Measurements from ENCODE around the gene PIK3CA. TPM values are rescaled to one million over a fixed set of nuclear protein-coding genes. Genes with fewer than 3 reads are reported as not detected.

Gene PIK3CA
- total RNA-seq, 4 donors from 2014 or later = 33.7 to 47.5 (median 36.0) TPM

GRCh38 chr3:179281825-179282224, 133.7 kb downstream of the PIK3CA start:
- intact Hi-C loops (cut with DNase I) = no loop called here
- 95% methylated on average over 3 of the region's 3 CpGs for WGBS
- Histone ChIP-seq H3K9me3 (no peaks in the 10 kb centered on the region), H3K4me3 (no peak overlapping the region), H3K27ac (replicated peaks in 1 of 4) (no peak overlapping the region), H3K27me3 (no peaks in the 10 kb centered on the region), H3K4me1 (no peaks in the 10 kb centered on the region), H3K36me3 (no peaks in the 10 kb centered on the region)
- peak; percentile 57 for DNase-seq (ENCODE audit: extremely low spot score)
- TF ChIP-seq POLR2A (IDR thresholded peaks at IDR 0.05; ENCODE audit: low read depth) (no peak), POLR2AphosphoS5 (IDR thresholded peaks at IDR 0.05) (no peak)

- no peak overlapping the region for H3K4me3 ChIP-seq
- H3K36me3 ChIP-seq = no peaks in the 10 kb centered on the region
- H3K27ac ChIP-seq (replicated peaks in 1 of 4) = no peak overlapping the region
- H3K4me1 ChIP-seq = no peaks in the 10 kb centered on the region
- 88% methylated on average over 6 of the region's 6 CpGs for WGBS
- no peaks in the 10 kb centered on the region for H3K9me3 ChIP-seq
- no peak for DNase-seq (ENCODE audit: extremely low spot score)
- H3K27me3 ChIP-seq = no peaks in the 10 kb centered on the region
- no peak for TF ChIP-seq POLR2AphosphoS5 (IDR thresholded peaks at IDR 0.05)
- no peak for TF ChIP-seq POLR2A (IDR thresholded peaks at IDR 0.05; ENCODE audit: low read depth)
- TF ChIP-seq, protein P1, sequence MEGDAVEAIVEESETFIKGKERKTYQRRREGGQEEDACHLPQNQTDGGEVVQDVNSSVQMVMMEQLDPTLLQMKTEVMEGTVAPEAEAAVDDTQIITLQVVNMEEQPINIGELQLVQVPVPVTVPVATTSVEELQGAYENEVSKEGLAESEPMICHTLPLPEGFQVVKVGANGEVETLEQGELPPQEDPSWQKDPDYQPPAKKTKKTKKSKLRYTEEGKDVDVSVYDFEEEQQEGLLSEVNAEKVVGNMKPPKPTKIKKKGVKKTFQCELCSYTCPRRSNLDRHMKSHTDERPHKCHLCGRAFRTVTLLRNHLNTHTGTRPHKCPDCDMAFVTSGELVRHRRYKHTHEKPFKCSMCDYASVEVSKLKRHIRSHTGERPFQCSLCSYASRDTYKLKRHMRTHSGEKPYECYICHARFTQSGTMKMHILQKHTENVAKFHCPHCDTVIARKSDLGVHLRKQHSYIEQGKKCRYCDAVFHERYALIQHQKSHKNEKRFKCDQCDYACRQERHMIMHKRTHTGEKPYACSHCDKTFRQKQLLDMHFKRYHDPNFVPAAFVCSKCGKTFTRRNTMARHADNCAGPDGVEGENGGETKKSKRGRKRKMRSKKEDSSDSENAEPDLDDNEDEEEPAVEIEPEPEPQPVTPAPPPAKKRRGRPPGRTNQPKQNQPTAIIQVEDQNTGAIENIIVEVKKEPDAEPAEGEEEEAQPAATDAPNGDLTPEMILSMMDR (IDR thresholded peaks at IDR 0.05) = no peak
- no peak for TF ChIP-seq EP300 (IDR thresholded peaks at IDR 0.05)
- intact Hi-C loops (cut with DNase I) = no loop called here
Observed at GRCh38 chr3:179286331-179286730, 138.2 kb downstream of the PIK3CA start.

DNA sequence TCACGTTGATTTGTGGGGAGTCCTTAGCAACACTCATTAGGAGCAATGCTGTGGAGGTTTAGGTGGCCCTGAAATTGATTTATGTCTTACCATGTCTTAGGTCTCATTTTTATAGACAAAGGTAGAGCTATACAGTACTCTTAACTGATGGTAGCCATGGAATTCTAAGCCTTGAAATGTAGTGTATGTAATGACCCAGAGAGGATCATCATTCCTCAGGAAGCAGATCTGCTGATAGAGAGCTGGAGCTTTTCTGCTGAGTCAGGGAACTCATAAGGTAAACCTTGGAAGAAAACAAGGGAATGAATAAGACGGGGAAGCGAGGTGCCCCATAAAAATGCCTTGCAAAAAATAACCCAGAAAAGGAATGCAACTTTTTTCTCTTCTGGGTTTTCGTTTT, 140.7 kb downstream of the PIK3CA start:
- Histone ChIP-seq H3K27ac (replicated peaks in 1 of 4) (no peak overlapping the region), H3K4me1 (no peaks in the 10 kb centered on the region), H3K27me3 (no peaks in the 10 kb centered on the region), H3K9me3 (no peaks in the 10 kb centered on the region), H3K36me3 (no peaks in the 10 kb centered on the region), H3K4me3 (no peak overlapping the region)
- TF ChIP-seq POLR2A (IDR thresholded peaks at IDR 0.05; ENCODE audit: low read depth) (no peak), EP300 (IDR thresholded peaks at IDR 0.05) (no peak), POLR2AphosphoS5 (IDR thresholded peaks at IDR 0.05) (no peak)
- TF ChIP-seq, protein P1 (IDR thresholded peaks at IDR 0.05) = no peak
- 92% methylated on average over 4 of the region's 4 CpGs for WGBS
- peak; percentile 50 for DNase-seq (ENCODE audit: extremely low spot score)
- intact Hi-C loops (cut with DNase I) = no loop called here

- Histone ChIP-seq H3K27ac (replicated peaks in 1 of 4) (no peak overlapping the region), H3K4me1 (no peaks in the 10 kb centered on the region), H3K27me3 (no peaks in the 10 kb centered on the region), H3K4me3 (no peak overlapping the region), H3K9me3 (no peaks in the 10 kb centered on the region), H3K36me3 (no peaks in the 10 kb centered on the region)
- TF ChIP-seq POLR2A (IDR thresholded peaks at IDR 0.05; ENCODE audit: low read depth) (no peak), POLR2AphosphoS5 (IDR thresholded peaks at IDR 0.05) (no peak), EP300 (IDR thresholded peaks at IDR 0.05) (no peak)
- TF ChIP-seq, protein P1 (IDR thresholded peaks at IDR 0.05) = no peak
- WGBS = 79% methylated on average over 3 of the region's 3 CpGs
- DNase-seq (ENCODE audit: extremely low spot score) = peak; percentile 80
- intact Hi-C loops (cut with DNase I) = no loop called here
Observed at GRCh38 chr3:179289295-179289694, 141.1 kb downstream of the PIK3CA start.

Small RNA genes lying within 50 kb of the gene (small RNA-seq; reads per million reads assigned to genes)
- gene RF00402 = 0 reads per million in 3 donors

Other genes with a start within 250 kb of the PIK3CA start
- 10 to 100 TPM; 15.2 to 26.6 (median 23.1) TPM for gene ZMAT3, start 76.5 kb upstream of the PIK3CA start, total RNA-seq
- 1 to 10 TPM; 1.3 to 4.1 (median 2.9) TPM for gene KCNMB3, start 102.8 kb downstream of the PIK3CA start, total RNA-seq
- 10 to 100 TPM; 50.0 to 78.2 (median 58.8) TPM for gene ZNF639, start 174.7 kb downstream of the PIK3CA start, total RNA-seq
- 10 to 100 TPM; 32.8 to 48.6 (median 37.3) TPM for gene MFN1, start 199.4 kb downstream of the PIK3CA start, total RNA-seq